GM13977 (cell line): ENCODE measurements around the gene DEGS2.
A peak's percentile ranks its signal among the peaks of the same experiment; 100 is the strongest.
"Not testable (repeated sequence)": the region's sequence is repeated elsewhere in the genome, so short reads cannot be mapped to it uniquely, and the experiment has no call there.

Experiments used
- DNase-seq: peaks from one replicate; pipeline ENCODE4 v3.0.0; 2012; ENCODE audit warnings: low spot score
- in situ Hi-C: fragments of 300-500 bp; cut with MboI; formaldehyde crosslinking; loops from one replicate; pipeline ENCODE4 v1.12.0; 2022; ENCODE audit warnings: low sequenced_read_pairs, low pct_unique_long_range_greater_than_20kb, mixed read lengths, inconsistent platforms; ENCODE audit not compliant: unreplicated experiment
- TF ChIP-seq, protein P1 (sequence below): IDR thresholded peaks from 2 replicates; pipeline ENCODE4 v1.5.1; 2012; ENCODE audit warnings: mild to moderate bottlenecking, control low read depth; ENCODE audit not compliant: insufficient read depth; ENCODE audit errors: extremely low read depth, missing control alignments

Gene DEGS2

GRCh38 chr14:100159094-100159864 is at the start of gene DEGS2:
Gene DEGS2 (minus strand): TSS chr14:100159645. CDS start chr14:100159587, 58 bp downstream.
- in situ Hi-C loops = no loop called here
- DNase-seq = peak; percentile 89
- TF ChIP-seq, protein P1, sequence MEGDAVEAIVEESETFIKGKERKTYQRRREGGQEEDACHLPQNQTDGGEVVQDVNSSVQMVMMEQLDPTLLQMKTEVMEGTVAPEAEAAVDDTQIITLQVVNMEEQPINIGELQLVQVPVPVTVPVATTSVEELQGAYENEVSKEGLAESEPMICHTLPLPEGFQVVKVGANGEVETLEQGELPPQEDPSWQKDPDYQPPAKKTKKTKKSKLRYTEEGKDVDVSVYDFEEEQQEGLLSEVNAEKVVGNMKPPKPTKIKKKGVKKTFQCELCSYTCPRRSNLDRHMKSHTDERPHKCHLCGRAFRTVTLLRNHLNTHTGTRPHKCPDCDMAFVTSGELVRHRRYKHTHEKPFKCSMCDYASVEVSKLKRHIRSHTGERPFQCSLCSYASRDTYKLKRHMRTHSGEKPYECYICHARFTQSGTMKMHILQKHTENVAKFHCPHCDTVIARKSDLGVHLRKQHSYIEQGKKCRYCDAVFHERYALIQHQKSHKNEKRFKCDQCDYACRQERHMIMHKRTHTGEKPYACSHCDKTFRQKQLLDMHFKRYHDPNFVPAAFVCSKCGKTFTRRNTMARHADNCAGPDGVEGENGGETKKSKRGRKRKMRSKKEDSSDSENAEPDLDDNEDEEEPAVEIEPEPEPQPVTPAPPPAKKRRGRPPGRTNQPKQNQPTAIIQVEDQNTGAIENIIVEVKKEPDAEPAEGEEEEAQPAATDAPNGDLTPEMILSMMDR = no peak

DNA sequence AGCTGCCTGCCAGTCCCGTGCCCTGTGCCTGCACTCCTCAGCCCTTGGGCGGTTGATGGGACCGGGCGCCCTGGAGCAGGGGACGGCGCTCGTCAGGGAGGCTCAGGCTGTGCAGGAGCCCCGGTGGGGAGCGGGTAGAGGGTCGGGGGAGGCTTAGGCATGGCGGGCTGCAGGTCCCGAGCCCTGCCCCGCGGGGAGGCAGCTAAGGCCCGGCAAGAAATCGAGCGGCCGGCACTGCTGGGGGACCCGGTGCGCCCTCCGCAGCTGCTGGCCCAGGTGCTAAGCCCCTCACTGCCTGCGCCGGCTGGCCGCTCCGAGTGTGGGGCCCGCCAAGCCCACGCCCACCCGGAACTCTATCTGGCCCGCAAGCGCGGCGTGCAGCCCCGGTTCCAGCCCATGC is 48.7 kb upstream of the DEGS2 start:
- in situ Hi-C loops, DNase-seq: not testable (repeated sequence)

DNA sequence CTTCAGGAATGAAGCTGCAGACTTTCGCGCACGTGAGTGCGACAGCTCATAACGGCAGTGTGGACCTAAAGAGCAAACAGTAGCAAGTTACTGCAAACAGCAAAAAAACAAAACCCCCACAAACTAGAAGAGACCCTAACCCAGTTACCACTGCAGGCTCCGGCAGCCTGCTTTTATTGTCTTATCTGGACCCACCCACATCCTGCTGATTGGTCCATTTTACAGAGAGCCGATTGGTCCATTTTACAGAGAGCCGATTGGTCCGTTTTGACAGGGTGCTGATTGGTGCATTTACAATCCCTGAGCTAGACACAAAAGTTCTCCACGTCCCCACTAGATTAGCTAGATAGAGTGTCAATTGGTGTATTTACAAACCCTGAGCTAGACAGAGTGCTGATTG is 48.1 kb upstream of the DEGS2 start:
- in situ Hi-C loops, DNase-seq: not testable (repeated sequence)

GRCh38 chr14:100204835-100205167 is 45.4 kb upstream of the DEGS2 start:
- DNase-seq, in situ Hi-C loops: not testable (repeated sequence)

- TF ChIP-seq, protein P1 = no peak
- no peak for DNase-seq
- in situ Hi-C loops = no loop called here
Measured at GRCh38 chr14:100203962-100204834, 44.8 kb upstream of the DEGS2 start.

DNA sequence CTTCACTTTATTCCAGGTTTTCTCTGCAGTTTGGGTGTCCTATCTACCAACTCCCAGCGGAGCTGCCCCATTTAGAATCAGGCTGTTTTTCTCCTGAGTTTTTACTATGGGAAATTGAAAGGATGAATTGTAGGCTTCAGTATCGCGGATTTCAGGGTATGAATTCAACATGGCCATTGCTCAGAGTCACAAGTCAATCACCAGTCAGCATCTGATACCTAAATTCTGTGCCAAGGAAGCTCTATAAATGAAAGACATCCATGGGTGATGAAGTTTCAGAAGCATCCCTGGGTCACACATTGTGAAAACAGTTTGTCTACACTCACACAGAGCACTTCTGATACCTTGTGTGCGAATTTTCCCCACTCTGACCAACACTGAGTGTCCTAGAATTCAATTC is 43.7 kb upstream of the DEGS2 start:
- in situ Hi-C loops = no loop called here

DNA sequence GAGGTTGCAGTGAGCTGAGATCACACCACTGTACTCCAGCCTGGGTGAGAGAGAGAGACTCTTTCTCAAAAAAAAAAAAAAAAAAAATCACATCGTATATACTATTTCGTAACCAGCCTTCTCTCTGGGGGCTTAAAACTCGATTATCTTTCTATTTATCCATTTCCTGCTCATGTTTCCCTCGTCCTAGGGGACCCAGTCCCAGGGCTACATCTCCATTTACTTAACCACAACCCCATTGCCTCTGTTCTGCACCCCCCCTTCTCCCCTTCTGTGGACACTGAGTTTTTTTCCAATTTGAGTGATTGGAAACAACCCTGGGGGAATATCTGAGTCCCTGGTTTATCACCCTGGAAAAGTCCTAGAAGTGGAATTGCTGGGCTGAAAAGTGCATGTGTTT is 43.3 kb upstream of the DEGS2 start:
- no peak for DNase-seq
- in situ Hi-C loops = no loop called here
- TF ChIP-seq, protein P1 = no peak

More for the DNA sequence above, 43.7 kb upstream of the DEGS2 start:
- DNase-seq = no peak
- TF ChIP-seq, protein P1 = no peak

DNA sequence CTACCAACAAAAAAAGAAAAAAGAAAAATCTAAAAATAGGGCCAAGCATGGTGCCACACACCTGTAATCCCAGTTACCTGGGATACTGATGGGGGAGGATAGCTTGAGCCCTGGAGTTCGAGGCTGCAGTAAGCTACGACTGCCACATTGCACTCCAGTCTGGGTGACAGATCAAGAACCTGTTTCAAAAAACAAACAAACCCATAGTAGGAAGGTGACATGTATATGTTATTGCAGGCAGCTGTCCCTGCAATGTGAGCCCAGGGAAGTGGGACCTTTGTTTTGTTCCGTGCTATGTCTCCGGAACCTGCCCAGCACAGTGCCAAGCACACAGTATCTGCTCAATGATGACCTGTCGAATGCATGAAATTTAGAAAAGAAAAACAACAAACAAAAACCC is 42.3 kb upstream of the DEGS2 start:
- TF ChIP-seq, protein P1 = no peak

More for the DNA sequence above, 42.3 kb upstream of the DEGS2 start:
- in situ Hi-C loops = no loop called here
- DNase-seq = no peak
